Measurements from ENCODE around the gene STX3. TPM values are rescaled to one million over a fixed set of nuclear protein-coding genes. Genes with fewer than 3 reads are reported as not detected.
"Not testable (repeated sequence)": the region's sequence is repeated elsewhere in the genome, so short reads cannot be mapped to it uniquely, and the experiment has no call there.

Gene STX3
- total RNA-seq, 1 donor: 20.9 TPM

- peaks cover 82% of the 10 kb centered on the region for H3K4me1 ChIP-seq (ENCODE audit: insufficient read depth, low read length)
- no peak overlapping the region for H3K4me3 ChIP-seq (ENCODE audit: low read length)
- no peaks in the 10 kb centered on the region for H3K27me3 ChIP-seq (ENCODE audit: insufficient read depth, low read length)
- no peaks in the 10 kb centered on the region for H3K9me3 ChIP-seq (ENCODE audit: low read depth, low read length)
Measured at GRCh38 chr11:59770319-59770718, 15.1 kb downstream of the STX3 start.

DNA sequence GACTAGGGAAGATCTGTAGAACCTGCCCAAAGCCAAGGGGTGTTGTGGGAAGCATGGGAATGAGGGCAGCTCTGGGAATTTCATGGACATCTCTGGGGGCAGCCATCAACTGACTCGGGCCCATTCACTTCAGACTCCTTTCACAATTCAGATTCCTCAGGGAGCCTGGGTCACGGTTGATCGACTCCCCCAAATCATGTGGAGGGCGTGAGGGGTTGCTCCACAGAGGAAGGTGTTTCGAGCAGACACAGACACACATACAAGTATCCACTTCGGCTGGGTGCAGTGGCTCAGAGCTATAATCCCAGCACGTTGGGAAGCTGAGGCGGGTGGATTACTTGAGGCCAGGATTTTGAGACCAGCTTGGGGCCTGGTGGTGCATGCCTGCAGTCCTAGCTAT is 15.7 kb downstream of the STX3 start:
- H3K4me3 ChIP-seq (ENCODE audit: low read length): no peak overlapping the region
- H3K4me1 ChIP-seq (ENCODE audit: insufficient read depth, low read length): peaks cover 77% of the 10 kb centered on the region
- no peaks in the 10 kb centered on the region for H3K9me3 ChIP-seq (ENCODE audit: low read depth, low read length)
- no peaks in the 10 kb centered on the region for H3K27me3 ChIP-seq (ENCODE audit: insufficient read depth, low read length)

DNA sequence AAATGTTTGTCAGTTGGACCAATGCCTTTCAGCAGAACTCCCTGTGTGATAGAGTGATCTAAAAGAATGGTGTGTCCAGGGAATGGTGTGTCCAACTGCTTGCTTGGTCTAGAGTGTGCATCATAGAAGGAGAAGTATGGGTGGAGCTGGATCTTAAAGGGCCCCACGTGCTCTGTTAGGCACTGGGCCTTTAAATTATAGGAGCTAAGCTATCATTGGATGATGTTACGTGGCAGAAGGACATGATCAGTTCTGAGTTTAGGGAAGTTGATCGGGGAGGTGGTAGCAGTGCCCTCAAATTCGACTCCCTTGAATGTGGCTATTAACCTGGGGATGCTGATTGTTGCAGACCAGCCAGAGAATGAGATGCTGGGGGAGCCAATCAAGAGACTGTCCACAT is 16.4 kb downstream of the STX3 start:
- Histone ChIP-seq H3K27me3 (ENCODE audit: insufficient read depth, low read length) (no peaks in the 10 kb centered on the region), H3K4me1 (ENCODE audit: insufficient read depth, low read length) (peaks cover 69% of the 10 kb centered on the region), H3K4me3 (ENCODE audit: low read length) (no peak overlapping the region), H3K9me3 (ENCODE audit: low read depth, low read length) (no peaks in the 10 kb centered on the region)

DNA sequence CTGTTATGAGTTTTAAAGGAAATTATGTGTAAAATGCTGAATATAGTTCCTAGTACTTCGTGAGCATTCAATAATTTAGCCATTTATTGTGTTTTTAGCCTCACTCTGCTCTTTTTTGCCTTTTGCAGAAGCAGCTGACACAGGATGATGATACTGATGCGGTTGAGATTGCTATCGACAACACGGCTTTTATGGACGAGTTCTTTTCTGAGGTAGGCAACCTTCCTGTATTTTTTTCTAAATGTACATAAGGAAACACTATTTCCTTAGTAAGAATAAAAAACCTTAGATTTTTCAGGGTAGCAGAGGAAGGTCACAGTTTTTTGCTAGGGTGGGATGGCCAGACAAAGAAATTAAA is 17.9 kb downstream of the STX3 start:
- H3K4me3 ChIP-seq (ENCODE audit: low read length): no peak overlapping the region

GRCh38 chr11:59776210-59777066 is 21.3 kb downstream of the STX3 start:
- Histone ChIP-seq H3K4me3 (ENCODE audit: low read length) (no peak overlapping the region), H3K27me3 (ENCODE audit: insufficient read depth, low read length) (no peaks in the 10 kb centered on the region), H3K4me1 (ENCODE audit: insufficient read depth, low read length) (peaks cover 25% of the 10 kb centered on the region), H3K9me3 (ENCODE audit: low read depth, low read length) (no peaks in the 10 kb centered on the region)

More for the DNA sequence above, 17.9 kb downstream of the STX3 start:
- Histone ChIP-seq H3K27me3 (ENCODE audit: insufficient read depth, low read length) (no peaks in the 10 kb centered on the region), H3K4me1 (ENCODE audit: insufficient read depth, low read length) (peaks cover 55% of the 10 kb centered on the region), H3K9me3 (ENCODE audit: low read depth, low read length) (no peaks in the 10 kb centered on the region)

DNA sequence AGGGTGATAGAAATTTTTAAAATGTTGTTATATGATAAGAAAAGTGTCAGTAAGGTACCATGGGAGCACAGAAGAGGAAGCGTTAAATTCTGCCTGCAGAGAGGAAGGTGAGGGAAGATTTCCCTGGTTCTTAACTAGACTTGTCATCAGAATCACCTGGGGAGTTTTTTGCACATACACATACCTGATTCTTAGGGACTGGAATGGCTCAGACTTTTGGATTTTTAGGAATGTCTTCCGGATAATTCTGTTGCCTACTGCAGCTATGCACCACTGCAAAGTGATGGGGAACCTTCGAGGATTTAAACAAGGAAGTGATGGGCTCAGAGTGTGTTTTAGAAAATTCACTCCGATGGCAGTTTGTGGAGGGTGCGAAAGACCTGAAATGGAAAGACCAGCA is 21.9 kb downstream of the STX3 start:
- Histone ChIP-seq H3K27me3 (ENCODE audit: insufficient read depth, low read length) (no peaks in the 10 kb centered on the region), H3K4me3 (ENCODE audit: low read length) (no peak overlapping the region), H3K4me1 (ENCODE audit: insufficient read depth, low read length) (peaks cover 18% of the 10 kb centered on the region), H3K9me3 (ENCODE audit: low read depth, low read length) (no peaks in the 10 kb centered on the region)

DNA sequence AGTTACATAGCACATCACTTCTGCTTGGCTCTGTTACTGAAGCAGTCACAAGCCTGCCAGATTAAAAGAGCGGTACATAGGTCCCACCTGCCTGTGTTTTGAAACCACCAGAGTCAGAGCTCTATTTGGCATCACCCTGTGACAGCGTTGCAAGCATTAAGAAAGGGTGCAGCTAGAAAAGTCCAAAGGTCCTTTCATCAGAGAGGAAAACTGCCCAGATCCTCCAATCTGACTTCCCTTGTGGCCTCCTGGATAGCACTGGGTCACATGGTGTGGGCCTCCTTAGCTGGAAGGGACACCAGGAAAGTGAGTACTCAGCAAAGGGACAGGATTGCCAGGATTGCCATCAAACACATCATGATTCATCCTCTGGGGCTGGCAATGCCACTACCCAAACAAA is 22.9 kb downstream of the STX3 start:
- no peak overlapping the region for H3K4me3 ChIP-seq (ENCODE audit: low read length)
- no peaks in the 10 kb centered on the region for H3K9me3 ChIP-seq (ENCODE audit: low read depth, low read length)
- H3K4me1 ChIP-seq (ENCODE audit: insufficient read depth, low read length): peaks cover 8% of the 10 kb centered on the region
- H3K27me3 ChIP-seq (ENCODE audit: insufficient read depth, low read length): no peaks in the 10 kb centered on the region

- Histone ChIP-seq H3K9me3 (ENCODE audit: low read depth, low read length) (no peaks in the 10 kb centered on the region), H3K27me3 (ENCODE audit: insufficient read depth, low read length) (no peaks in the 10 kb centered on the region), H3K4me1 (ENCODE audit: insufficient read depth, low read length) (no peaks in the 10 kb centered on the region), H3K4me3 (ENCODE audit: low read length) (no peak overlapping the region)
Measured at GRCh38 chr11:59779487-59779886, 24.3 kb downstream of the STX3 start.

- H3K4me1 ChIP-seq (ENCODE audit: insufficient read depth, low read length): peaks cover 8% of the 10 kb centered on the region
- no peaks in the 10 kb centered on the region for H3K9me3 ChIP-seq (ENCODE audit: low read depth, low read length)
- no peaks in the 10 kb centered on the region for H3K27me3 ChIP-seq (ENCODE audit: insufficient read depth, low read length)
- no peak overlapping the region for H3K4me3 ChIP-seq (ENCODE audit: low read length)
Measured at GRCh38 chr11:59782080-59782479, 26.9 kb downstream of the STX3 start.

DNA sequence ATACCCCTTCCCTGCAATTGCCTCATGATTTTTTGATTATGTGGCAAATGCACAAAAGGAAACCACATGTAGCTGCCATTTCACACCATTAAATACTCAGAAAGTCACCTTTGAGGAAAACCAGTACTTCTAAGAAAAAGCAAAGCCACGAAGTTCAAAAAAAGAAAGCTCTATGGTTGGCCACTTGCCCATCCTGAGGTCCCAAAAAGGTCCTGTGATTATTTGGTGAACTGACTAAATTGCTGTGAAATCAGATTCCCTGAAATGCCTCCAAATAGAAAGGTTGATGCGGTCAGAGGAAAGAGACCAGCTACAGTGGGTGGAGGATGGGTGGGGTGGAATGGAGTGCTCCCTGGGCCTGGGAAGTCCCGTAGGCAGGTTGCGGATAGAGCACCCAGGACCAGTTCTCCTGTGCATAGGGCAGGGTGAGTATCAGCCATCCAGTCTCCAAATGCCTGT is 28.5 kb downstream of the STX3 start:
- Histone ChIP-seq H3K4me1 (ENCODE audit: insufficient read depth, low read length) (peaks cover 10% of the 10 kb centered on the region), H3K4me3 (ENCODE audit: low read length) (no peak overlapping the region), H3K27me3 (ENCODE audit: insufficient read depth, low read length) (no peaks in the 10 kb centered on the region), H3K9me3 (ENCODE audit: low read depth, low read length) (no peaks in the 10 kb centered on the region)

DNA sequence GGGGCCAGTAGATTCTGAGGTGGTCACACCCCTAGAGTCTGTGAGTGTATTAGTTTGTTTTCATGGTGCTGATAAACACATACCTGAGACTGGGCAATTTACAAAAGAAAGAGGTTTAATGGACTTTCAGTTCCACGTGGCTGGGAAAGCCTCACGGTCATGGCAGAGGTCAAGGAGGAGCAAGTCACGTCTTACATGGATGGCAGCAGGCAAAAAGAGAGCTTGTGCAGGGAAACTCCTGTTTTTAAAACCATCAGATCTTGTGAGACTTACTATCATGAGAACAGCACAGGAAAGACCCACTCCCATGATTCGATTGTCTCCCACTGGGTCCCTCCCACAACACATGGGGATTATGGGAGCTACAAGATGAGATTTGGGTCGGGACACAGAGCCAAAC is 29.3 kb downstream of the STX3 start:
- peaks cover 10% of the 10 kb centered on the region for H3K4me1 ChIP-seq (ENCODE audit: insufficient read depth, low read length)
- H3K4me3 ChIP-seq (ENCODE audit: low read length); H3K27me3 ChIP-seq (ENCODE audit: insufficient read depth, low read length); H3K9me3 ChIP-seq (ENCODE audit: low read depth, low read length): not testable (repeated sequence)

- peaks cover 10% of the 10 kb centered on the region for H3K4me1 ChIP-seq (ENCODE audit: insufficient read depth, low read length)
- no peak overlapping the region for H3K4me3 ChIP-seq (ENCODE audit: low read length)
- H3K27me3 ChIP-seq (ENCODE audit: insufficient read depth, low read length): no peaks in the 10 kb centered on the region
- H3K9me3 ChIP-seq (ENCODE audit: low read depth, low read length): no peaks in the 10 kb centered on the region
Measured at GRCh38 chr11:59785818-59786217, 30.6 kb downstream of the STX3 start.

DNA sequence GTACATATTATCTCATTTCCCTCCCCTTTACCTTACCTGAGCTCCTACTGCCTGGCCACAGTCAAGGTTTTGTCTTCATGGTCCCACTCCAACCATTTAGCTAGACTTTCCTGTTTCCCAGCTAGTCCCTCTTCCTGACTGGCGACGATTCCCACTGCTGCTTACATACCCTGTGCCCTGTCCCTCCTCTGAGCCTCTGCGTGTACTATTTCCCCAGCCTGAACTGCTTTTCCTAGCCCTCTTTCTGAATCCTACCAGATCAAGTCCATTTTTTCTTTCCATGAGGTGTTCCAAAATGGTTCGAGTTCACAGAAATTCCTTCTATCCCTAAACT is 32.0 kb downstream of the STX3 start:
- H3K4me3 ChIP-seq (ENCODE audit: low read length): no peak overlapping the region
- peaks cover 10% of the 10 kb centered on the region for H3K4me1 ChIP-seq (ENCODE audit: insufficient read depth, low read length)
- no peaks in the 10 kb centered on the region for H3K9me3 ChIP-seq (ENCODE audit: low read depth, low read length)
- H3K27me3 ChIP-seq (ENCODE audit: insufficient read depth, low read length): no peaks in the 10 kb centered on the region

DNA sequence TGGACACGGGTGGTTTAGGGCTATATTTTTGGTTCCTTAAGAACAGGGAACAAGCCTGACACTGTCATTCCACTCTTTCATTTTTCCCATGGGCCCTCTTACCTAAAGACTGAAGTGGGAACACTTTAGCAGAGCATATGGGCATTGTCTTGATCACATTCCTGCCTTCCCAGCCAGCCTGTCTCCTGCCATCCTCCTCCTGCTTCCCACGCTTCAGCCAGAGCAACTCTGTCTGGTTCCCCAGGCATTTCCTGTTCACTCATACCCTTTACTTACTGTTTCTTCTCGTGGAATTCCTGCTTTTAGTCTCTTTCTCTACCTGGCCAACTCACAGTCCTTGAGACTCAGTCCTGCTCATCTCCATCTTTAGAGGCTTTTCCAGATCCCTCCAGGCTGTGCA is 32.6 kb downstream of the STX3 start:
- Histone ChIP-seq H3K4me1 (ENCODE audit: insufficient read depth, low read length) (peaks cover 10% of the 10 kb centered on the region), H3K9me3 (ENCODE audit: low read depth, low read length) (no peaks in the 10 kb centered on the region), H3K4me3 (ENCODE audit: low read length) (no peak overlapping the region), H3K27me3 (ENCODE audit: insufficient read depth, low read length) (no peaks in the 10 kb centered on the region)

DNA sequence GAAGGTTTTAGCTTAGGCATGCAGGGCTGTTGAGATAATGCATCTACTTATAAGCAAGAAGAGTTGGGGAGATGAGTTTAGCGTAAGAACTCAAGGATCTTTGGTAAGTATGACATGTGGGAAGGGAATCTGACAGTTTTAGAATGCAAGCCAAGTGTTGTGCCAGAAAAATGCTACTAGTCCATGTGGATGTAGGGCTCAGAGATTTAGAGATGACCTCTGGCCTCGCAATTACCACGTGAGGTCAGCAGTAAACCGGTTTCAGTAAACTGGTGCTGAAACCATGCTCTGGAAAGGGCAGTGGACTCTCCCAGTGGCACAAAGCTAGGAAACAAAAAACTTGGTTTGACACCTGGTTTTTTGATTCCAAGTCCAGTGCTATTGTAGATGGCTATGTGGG is 36.5 kb downstream of the STX3 start:
- Histone ChIP-seq H3K9me3 (ENCODE audit: low read depth, low read length) (no peaks in the 10 kb centered on the region), H3K27me3 (ENCODE audit: insufficient read depth, low read length) (no peaks in the 10 kb centered on the region), H3K4me3 (ENCODE audit: low read length) (no peak overlapping the region), H3K4me1 (ENCODE audit: insufficient read depth, low read length) (peaks cover 7% of the 10 kb centered on the region)

DNA sequence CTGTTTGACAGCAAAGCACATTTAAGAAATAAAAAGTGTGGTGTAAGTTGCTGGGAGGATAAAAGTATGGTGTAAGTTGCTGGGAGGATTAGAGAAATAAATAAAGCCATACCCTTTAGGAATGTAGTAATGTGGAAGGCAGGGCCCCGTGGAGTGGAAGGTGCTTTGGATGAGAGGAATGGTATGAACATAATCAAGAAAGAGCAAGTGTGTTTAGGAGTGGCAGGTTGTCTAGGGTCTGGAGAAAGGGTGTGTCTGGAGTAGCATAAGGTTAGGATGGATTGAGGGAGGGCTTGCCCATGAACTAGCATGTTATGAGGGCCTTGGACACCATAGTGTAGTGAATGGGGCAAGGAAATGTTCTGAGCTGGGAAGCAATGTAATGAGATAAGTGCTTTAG is 37.3 kb downstream of the STX3 start:
- H3K4me1 ChIP-seq (ENCODE audit: insufficient read depth, low read length): no peaks in the 10 kb centered on the region
- H3K27me3 ChIP-seq (ENCODE audit: insufficient read depth, low read length): no peaks in the 10 kb centered on the region
- no peaks in the 10 kb centered on the region for H3K9me3 ChIP-seq (ENCODE audit: low read depth, low read length)
- H3K4me3 ChIP-seq (ENCODE audit: low read length): no peak overlapping the region
